Activated CD8-positive, alpha-beta T cell treated with anti-CD3 and anti-CD28 coated beads for 36 hours (primary cell): ENCODE data around the gene HBZ. TPM values are rescaled to one million over a fixed set of nuclear protein-coding genes. Genes with fewer than 3 reads are reported as not detected.
"Not testable (repeated sequence)": the region's sequence is repeated elsewhere in the genome, so short reads cannot be mapped to it uniquely, and the experiment has no call there.

Experiments used
- ATAC-seq: fragments of 200-7000 bp; cut with Tn5 transposase; one replicate; pipeline ENCODE4 v1.10.0; 2021; ENCODE audit warnings: mild to moderate bottlenecking, moderate library complexity
- CTCF ChIA-PET: fragments of 350-600 bp; sonication (Branson Sonifier 250); formaldehyde crosslinking; loops from one replicate; lab custom pipeline; 2021; ENCODE audit warnings: antibody characterized with exemption; lab: Charles Lee
- POLR2A ChIA-PET: fragments of 350-600 bp; sonication (Branson Sonifier 250); formaldehyde crosslinking; loops from one replicate; lab custom pipeline; 2021; ENCODE audit warnings: antibody characterized with exemption; lab: Charles Lee
- DNase-seq: peaks from one replicate; pipeline ENCODE4 v3.0.0-alpha.2; 2020
- H3K27ac Mint-ChIP-seq: one replicate; pipeline ENCODE4 v1.8.0; 2021; ENCODE audit warnings: mild to moderate bottlenecking, mixed read lengths
- H3K27me3 Mint-ChIP-seq: one replicate; pipeline ENCODE4 v1.8.0; 2021; ENCODE audit warnings: mixed read lengths
- H3K36me3 Mint-ChIP-seq: one replicate; pipeline ENCODE4 v1.8.0; 2021; ENCODE audit warnings: low read depth, mixed read lengths
- H3K4me1 Mint-ChIP-seq: one replicate; pipeline ENCODE4 v1.8.0; 2021; ENCODE audit warnings: low read depth, mixed read lengths
- H3K4me3 Mint-ChIP-seq: one replicate; pipeline ENCODE4 v1.8.0; 2021; ENCODE audit warnings: mild to moderate bottlenecking, moderate library complexity, mixed read lengths
- H3K9me3 Mint-ChIP-seq: one replicate; pipeline ENCODE4 v1.8.0; 2021; ENCODE audit warnings: mixed read lengths
- intact Hi-C: fragments of 100-400 bp; cut with micrococcal nuclease; formaldehyde crosslinking; loops from one replicate; pipeline ENCODE4 v1.10.0; 2022
- total RNA-seq, 2 experiments: library from RNA; stranded (reverse); gene quantifications; one replicate each; pipeline ENCODE4 v1.2.3, GENCODE V29; 2021
- TF ChIP-seq, protein P1 (sequence below): fragments of 200-600 bp; IDR thresholded peaks from one replicate; pipeline ENCODE4 v1.8.0; 2022; ENCODE audit warnings: antibody characterized with exemption, mild to moderate bottlenecking

HBZ gene
- total RNA-seq, 2 experiments from 2014 or later, result not detected

DNA sequence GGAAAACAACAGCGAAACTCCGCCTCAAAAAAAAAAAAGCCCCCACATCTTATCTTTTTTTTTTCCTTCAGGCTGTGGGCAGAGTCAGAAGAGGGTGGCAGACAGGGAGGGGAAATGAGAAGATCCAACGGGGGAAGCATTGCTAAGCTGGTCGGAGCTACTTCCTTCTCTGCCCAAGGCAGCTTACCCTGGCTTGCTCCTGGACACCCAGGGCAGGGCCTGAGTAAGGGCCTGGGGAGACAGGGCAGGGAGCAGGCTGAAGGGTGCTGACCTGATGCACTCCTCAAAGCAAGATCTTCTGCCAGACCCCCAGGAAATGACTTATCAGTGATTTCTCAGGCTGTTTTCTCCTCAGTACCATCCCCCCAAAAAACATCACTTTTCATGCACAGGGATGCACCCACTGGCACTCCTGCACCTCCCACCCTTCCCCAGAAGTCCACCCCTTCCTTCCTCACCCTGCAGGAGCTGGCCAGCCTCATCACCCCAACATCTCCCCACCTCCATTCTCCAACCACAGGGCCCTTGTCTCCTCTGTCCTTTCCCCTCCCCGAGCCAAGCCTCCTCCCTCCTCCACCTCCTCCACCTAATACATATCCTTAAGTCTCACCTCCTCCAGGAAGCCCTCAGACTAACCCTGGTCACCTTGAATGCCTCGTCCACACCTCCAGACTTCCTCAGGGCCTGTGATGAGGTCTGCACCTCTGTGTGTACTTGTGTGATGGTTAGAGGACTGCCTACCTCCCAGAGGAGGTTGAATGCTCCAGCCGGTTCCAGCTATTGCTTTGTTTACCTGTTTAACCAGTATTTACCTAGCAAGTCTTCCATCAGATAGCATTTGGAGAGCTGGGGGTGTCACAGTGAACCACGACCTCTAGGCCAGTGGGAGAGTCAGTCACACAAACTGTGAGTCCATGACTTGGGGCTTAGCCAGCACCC lies 22.8 kb downstream of the HBZ start:
- Mint-ChIP-seq H3K36me3 (no peaks in the 10 kb centered on the region), H3K9me3 (no peaks in the 10 kb centered on the region), H3K4me3 (no peak overlapping the region), H3K27me3 (peaks cover 56% of the 10 kb centered on the region), H3K4me1 (peaks cover 20% of the 10 kb centered on the region), H3K27ac (no peak overlapping the region)
- ChIA-PET POLR2A (no interaction called here), CTCF (interaction anchor here (0.9 to 1.7 kb wide), 2 partner anchors 78 to 109 kb away, joined by 3 to 5 read pairs; no protein-coding TSS in a partner anchor)
- ATAC-seq (no peak), DNase-seq (no peak)
- TF ChIP-seq, protein P1, sequence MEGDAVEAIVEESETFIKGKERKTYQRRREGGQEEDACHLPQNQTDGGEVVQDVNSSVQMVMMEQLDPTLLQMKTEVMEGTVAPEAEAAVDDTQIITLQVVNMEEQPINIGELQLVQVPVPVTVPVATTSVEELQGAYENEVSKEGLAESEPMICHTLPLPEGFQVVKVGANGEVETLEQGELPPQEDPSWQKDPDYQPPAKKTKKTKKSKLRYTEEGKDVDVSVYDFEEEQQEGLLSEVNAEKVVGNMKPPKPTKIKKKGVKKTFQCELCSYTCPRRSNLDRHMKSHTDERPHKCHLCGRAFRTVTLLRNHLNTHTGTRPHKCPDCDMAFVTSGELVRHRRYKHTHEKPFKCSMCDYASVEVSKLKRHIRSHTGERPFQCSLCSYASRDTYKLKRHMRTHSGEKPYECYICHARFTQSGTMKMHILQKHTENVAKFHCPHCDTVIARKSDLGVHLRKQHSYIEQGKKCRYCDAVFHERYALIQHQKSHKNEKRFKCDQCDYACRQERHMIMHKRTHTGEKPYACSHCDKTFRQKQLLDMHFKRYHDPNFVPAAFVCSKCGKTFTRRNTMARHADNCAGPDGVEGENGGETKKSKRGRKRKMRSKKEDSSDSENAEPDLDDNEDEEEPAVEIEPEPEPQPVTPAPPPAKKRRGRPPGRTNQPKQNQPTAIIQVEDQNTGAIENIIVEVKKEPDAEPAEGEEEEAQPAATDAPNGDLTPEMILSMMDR, result no peak
- intact Hi-C loops, result no loop called here

DNA sequence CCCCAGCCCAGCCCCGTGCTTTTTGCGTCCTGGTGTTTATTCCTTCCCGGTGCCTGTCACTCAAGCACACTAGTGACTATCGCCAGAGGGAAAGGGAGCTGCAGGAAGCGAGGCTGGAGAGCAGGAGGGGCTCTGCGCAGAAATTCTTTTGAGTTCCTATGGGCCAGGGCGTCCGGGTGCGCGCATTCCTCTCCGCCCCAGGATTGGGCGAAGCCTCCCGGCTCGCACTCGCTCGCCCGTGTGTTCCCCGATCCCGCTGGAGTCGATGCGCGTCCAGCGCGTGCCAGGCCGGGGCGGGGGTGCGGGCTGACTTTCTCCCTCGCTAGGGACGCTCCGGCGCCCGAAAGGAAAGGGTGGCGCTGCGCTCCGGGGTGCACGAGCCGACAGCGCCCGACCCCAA lies 23.6 kb downstream of the HBZ start:
- Mint-ChIP-seq H3K4me1 (peaks cover 18% of the 10 kb centered on the region), H3K27me3 (peaks cover 52% of the 10 kb centered on the region)
- H3K36me3 Mint-ChIP-seq, ATAC-seq, H3K9me3 Mint-ChIP-seq, POLR2A ChIA-PET, DNase-seq, H3K4me3 Mint-ChIP-seq, H3K27ac Mint-ChIP-seq, intact Hi-C loops: not testable (repeated sequence)
- CTCF ChIA-PET, result interaction anchor here (1.7 kb wide), 1 partner anchor 79 kb away, joined by 5 read pairs; no protein-coding TSS in a partner anchor

DNA sequence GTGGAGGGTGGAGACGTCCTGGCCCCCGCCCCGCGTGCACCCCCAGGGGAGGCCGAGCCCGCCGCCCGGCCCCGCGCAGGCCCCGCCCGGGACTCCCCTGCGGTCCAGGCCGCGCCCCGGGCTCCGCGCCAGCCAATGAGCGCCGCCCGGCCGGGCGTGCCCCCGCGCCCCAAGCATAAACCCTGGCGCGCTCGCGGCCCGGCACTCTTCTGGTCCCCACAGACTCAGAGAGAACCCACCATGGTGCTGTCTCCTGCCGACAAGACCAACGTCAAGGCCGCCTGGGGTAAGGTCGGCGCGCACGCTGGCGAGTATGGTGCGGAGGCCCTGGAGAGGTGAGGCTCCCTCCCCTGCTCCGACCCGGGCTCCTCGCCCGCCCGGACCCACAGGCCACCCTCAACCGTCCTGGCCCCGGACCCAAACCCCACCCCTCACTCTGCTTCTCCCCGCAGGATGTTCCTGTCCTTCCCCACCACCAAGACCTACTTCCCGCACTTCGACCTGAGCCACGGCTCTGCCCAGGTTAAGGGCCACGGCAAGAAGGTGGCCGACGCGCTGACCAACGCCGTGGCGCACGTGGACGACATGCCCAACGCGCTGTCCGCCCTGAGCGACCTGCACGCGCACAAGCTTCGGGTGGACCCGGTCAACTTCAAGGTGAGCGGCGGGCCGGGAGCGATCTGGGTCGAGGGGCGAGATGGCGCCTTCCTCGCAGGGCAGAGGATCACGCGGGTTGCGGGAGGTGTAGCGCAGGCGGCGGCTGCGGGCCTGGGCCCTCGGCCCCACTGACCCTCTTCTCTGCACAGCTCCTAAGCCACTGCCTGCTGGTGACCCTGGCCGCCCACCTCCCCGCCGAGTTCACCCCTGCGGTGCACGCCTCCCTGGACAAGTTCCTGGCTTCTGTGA lies 24.3 kb downstream of the HBZ start, which contains the start of gene HBA1:
Gene HBA1, plus strand, starts transcription at position 204 of the 906 bp plus-strand sequence. Its CDS starts 37 bp downstream, at position 241.
- H3K9me3 Mint-ChIP-seq, H3K4me3 Mint-ChIP-seq, DNase-seq, H3K36me3 Mint-ChIP-seq, POLR2A ChIA-PET, intact Hi-C loops, H3K27ac Mint-ChIP-seq: not testable (repeated sequence)
- H3K4me1 Mint-ChIP-seq, result peaks cover 16% of the 10 kb centered on the region
- CTCF ChIA-PET, result interaction anchor here (1.4 to 1.7 kb wide), 2 partner anchors 59 to 80 kb away, joined by 4 to 5 read pairs; no protein-coding TSS in a partner anchor
- H3K27me3 Mint-ChIP-seq, result peaks cover 47% of the 10 kb centered on the region
- peak; percentile 24 for ATAC-seq

GRCh38 chr16:177394-177822 lies 25.0 kb downstream of the HBZ start:
- no peaks in the 10 kb centered on the region for H3K9me3 Mint-ChIP-seq
- CTCF ChIA-PET, result interaction anchor here (1.4 to 1.7 kb wide), 2 partner anchors 60 to 81 kb away, joined by 4 to 5 read pairs; no protein-coding TSS in a partner anchor

DNA sequence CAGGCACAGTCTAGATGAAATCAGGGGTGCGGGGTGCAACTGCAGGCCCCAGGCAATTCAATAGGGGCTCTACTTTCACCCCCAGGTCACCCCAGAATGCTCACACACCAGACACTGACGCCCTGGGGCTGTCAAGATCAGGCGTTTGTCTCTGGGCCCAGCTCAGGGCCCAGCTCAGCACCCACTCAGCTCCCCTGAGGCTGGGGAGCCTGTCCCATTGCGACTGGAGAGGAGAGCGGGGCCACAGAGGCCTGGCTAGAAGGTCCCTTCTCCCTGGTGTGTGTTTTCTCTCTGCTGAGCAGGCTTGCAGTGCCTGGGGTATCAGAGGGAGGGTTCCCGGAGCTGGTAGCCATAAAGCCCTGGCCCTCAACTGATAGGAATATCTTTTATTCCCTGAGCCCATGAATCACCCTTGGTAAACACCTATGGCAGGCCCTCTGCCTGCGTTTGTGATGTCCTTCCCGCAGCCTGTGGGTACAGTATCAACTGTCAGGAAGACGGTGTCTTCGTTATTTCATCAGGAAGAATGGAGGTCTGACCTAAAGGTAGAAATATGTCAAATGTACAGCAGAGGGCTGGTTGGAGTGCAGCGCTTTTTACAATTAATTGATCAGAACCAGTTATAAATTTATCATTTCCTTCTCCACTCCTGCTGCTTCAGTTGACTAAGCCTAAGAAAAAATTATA lies 25.7 kb downstream of the HBZ start:
- Mint-ChIP-seq H3K27me3 (peaks cover 45% of the 10 kb centered on the region), H3K4me1 (peaks cover 15% of the 10 kb centered on the region), H3K4me3 (no peak overlapping the region), H3K9me3 (no peaks in the 10 kb centered on the region), H3K27ac (no peak overlapping the region), H3K36me3 (no peaks in the 10 kb centered on the region)
- POLR2A ChIA-PET, result interaction anchor here (0.8 to 1.3 kb wide), 2 partner anchors 10 kb away, joined by 3 to 5 read pairs; no protein-coding TSS in a partner anchor
- intact Hi-C loops, result no loop called here
- CTCF ChIA-PET, result interaction anchor here (1.4 to 1.7 kb wide), 3 partner anchors 61 to 112 kb away, joined by 3 to 5 read pairs (median 4); no protein-coding TSS in a partner anchor
- DNase-seq, result no peak
- TF ChIP-seq, protein P1, result no peak
- no peak for ATAC-seq

More at GRCh38 chr16:177394-177822, 25.0 kb downstream of the HBZ start:
- DNase-seq, result no peak
- peaks cover 15% of the 10 kb centered on the region for H3K4me1 Mint-ChIP-seq
- no peaks in the 10 kb centered on the region for H3K36me3 Mint-ChIP-seq
- TF ChIP-seq, protein P1, result no peak
- H3K27ac Mint-ChIP-seq, result no peak overlapping the region
- H3K4me3 Mint-ChIP-seq, result no peak overlapping the region
- POLR2A ChIA-PET, result interaction anchor here (0.8 kb wide), 1 partner anchor 9 kb away, joined by 5 read pairs; no protein-coding TSS in a partner anchor
- intact Hi-C loops, result no loop called here
- peaks cover 45% of the 10 kb centered on the region for H3K27me3 Mint-ChIP-seq
- ATAC-seq, result no peak
